B cell (primary cell): ENCODE results near the gene MEN1. TPM values are rescaled to one million over a fixed set of nuclear protein-coding genes. Genes with fewer than 3 reads are reported as not detected.

Experiments
- ATAC-seq: fragments of 200-7000 bp; cut with Tn5 transposase; one replicate; pipeline ENCODE4 v1.10.0; 2021; ENCODE audit warnings: low read depth, mild to moderate bottlenecking, moderate number of reproducible peaks, moderate library complexity
- CTCF ChIA-PET: fragments of 350-600 bp; sonication (Branson Sonifier 250); formaldehyde crosslinking; loops from one replicate; lab custom pipeline; 2021; ENCODE audit warnings: antibody characterized with exemption, inconsistent platforms; lab: Charles Lee
- POLR2A ChIA-PET: fragments of 350-600 bp; sonication (Branson Sonifier 250); formaldehyde crosslinking; loops from one replicate; lab custom pipeline; 2021; ENCODE audit warnings: antibody characterized with exemption; lab: Charles Lee
- DNase-seq: peaks from one replicate; pipeline ENCODE4 v3.0.0; 2013
- H2AFZ ChIP-seq: 2 replicates; pipeline ENCODE4 v1.6.1; 2012; ENCODE audit warnings: mild to moderate bottlenecking, low read depth, low read length; ENCODE audit not compliant: insufficient read depth, poor library complexity, severe bottlenecking
- H3K27ac ChIP-seq, 2 donors: 1 replicate in 1 of 2; 2 replicates in 1 of 2; pipeline ENCODE4 v1.5.1; 2012 to 2013; ENCODE audit warnings: low read length in 2 of 2, mild to moderate bottlenecking in 2 of 2, moderate library complexity in 1 of 2
- H3K27me3 ChIP-seq, 4 experiments: fragments of 200-600 bp in 1 of 4; sonication (generic) in 1 of 4; replicated peaks in 1 of 4; 1 replicate in 2 of 4; 2 replicates in 2 of 4; pipeline versions ENCODE4 v1.6.1 to v1.7.0; 2013 to 2016; ENCODE audit warnings: low read length in 3 of 4, mild to moderate bottlenecking in 2 of 4, mixed read lengths in 1 of 4, moderate library complexity in 1 of 4; ENCODE audit not compliant: insufficient read depth in 4 of 4, control insufficient read depth in 3 of 4; ENCODE audit errors: control extremely low read depth in 1 of 4
- H3K36me3 ChIP-seq, 2 experiments: replicated peaks in 1 of 2; 1 replicate in 1 of 2; 2 replicates in 1 of 2; pipeline versions ENCODE4 v1.6.1 to v1.7.1; 2013; ENCODE audit warnings: low read length in 1 of 2; ENCODE audit not compliant: insufficient read depth in 2 of 2, control insufficient read depth in 1 of 2; ENCODE audit errors: control extremely low read depth in 1 of 2, extremely low read depth in 1 of 2
- H3K4me1 ChIP-seq, 2 donors: fragments of 200-600 bp in 1 of 2; sonication (generic) in 1 of 2; 1 replicate in 1 of 2; 2 replicates in 1 of 2; pipeline versions ENCODE4 v1.5.1 to v1.6.1; 2013 to 2017; ENCODE audit warnings: low read length in 2 of 2; ENCODE audit not compliant: control insufficient read depth in 2 of 2, insufficient read depth in 2 of 2
- H3K4me2 ChIP-seq: replicated peaks from 2 replicates; pipeline ENCODE3; 2012; ENCODE audit warnings: mild to moderate bottlenecking, low read depth, low read length; ENCODE audit not compliant: poor library complexity, severe bottlenecking
- H3K4me3 ChIP-seq, 5 experiments: fragments of 200-600 bp in 1 of 5; sonication (generic) in 1 of 5; 1 replicate in 3 of 5; 2 replicates in 2 of 5; pipeline versions ENCODE4 v1.5.1 to v1.7.0; 2011 to 2016; ENCODE audit warnings: low read length in 4 of 5, mild to moderate bottlenecking in 4 of 5, low read depth in 2 of 5, control low read depth in 1 of 5, moderate library complexity in 1 of 5; ENCODE audit not compliant: insufficient read depth in 1 of 5; ENCODE audit errors: control extremely low read depth in 1 of 5, extremely low read depth in 1 of 5
- H3K79me2 ChIP-seq: fragments of 200-600 bp; sonication (generic); one replicate; pipeline ENCODE4 v1.6.0; 2016; ENCODE audit warnings: low read length; ENCODE audit not compliant: control insufficient read depth, insufficient read depth
- H3K9ac ChIP-seq: fragments of 200-600 bp; sonication (generic); 2 replicates; pipeline ENCODE4 v1.6.1; 2017; ENCODE audit warnings: mild to moderate bottlenecking, low read length, moderate library complexity
- H3K9me3 ChIP-seq, 3 donors: one replicate each; pipeline versions ENCODE4 v1.6.1 to v1.7.1; 2013; ENCODE audit warnings: low read length in 2 of 3; ENCODE audit not compliant: control insufficient read depth in 2 of 3, insufficient read depth in 1 of 3; ENCODE audit errors: control extremely low read depth in 1 of 3
- H4K20me1 ChIP-seq: 2 replicates; pipeline ENCODE4 v1.6.0; 2012; ENCODE audit warnings: mild to moderate bottlenecking, low read length; ENCODE audit not compliant: insufficient read depth, control insufficient read depth, poor library complexity, severe bottlenecking
- H3K27ac Mint-ChIP-seq: one replicate; pipeline ENCODE4 v1.8.0; 2021; ENCODE audit warnings: mixed read lengths
- H3K27me3 Mint-ChIP-seq: one replicate; pipeline ENCODE4 v1.8.0; 2021; ENCODE audit warnings: mixed read lengths
- H3K4me1 Mint-ChIP-seq: one replicate; pipeline ENCODE4 v1.8.0; 2021; ENCODE audit warnings: mixed read lengths
- H3K4me3 Mint-ChIP-seq: one replicate; pipeline ENCODE4 v1.8.0; 2021; ENCODE audit warnings: mixed read lengths
- H3K9me3 Mint-ChIP-seq: one replicate; pipeline ENCODE4 v1.8.0; 2022; ENCODE audit warnings: mixed read lengths; ENCODE audit not compliant: insufficient read depth
- CTCF ChIP-seq: fragments of 200-600 bp; IDR thresholded peaks from one replicate; pipeline ENCODE4 v1.8.0; 2022; ENCODE audit warnings: antibody characterized with exemption, mild to moderate bottlenecking
- EZH2 ChIP-seq: IDR thresholded peaks from 2 replicates; pipeline ENCODE4 v1.6.1; 2012; ENCODE audit warnings: borderline replicate concordance, low read depth, mild to moderate bottlenecking, moderate library complexity, low read length; ENCODE audit not compliant: insufficient read depth, poor library complexity, severe bottlenecking
- WGBS: methylation state at CpG from one replicate; pipeline ENCODE4 v1.1.5; 2013; ENCODE audit warnings: missing lambda C conversion rate; ENCODE audit not compliant: insufficient coverage; 5-methylcytosine and 5-hydroxymethylcytosine counted together
- intact Hi-C: fragments of 100-400 bp; cut with micrococcal nuclease; formaldehyde crosslinking; loops from one replicate; pipeline ENCODE4 v1.10.0; 2022
- polyA plus RNA-seq: library from polyadenylated mRNA; depleted of rRNA; stranded (reverse); fragments of >200 nt; gene quantifications from 2 replicates; pipeline ENCODE4 v1.2.3, GENCODE V29; 2012
- total RNA-seq, 2 donors: library from RNA; stranded (reverse); fragments of 120-200 nt in 1 of 2; gene quantifications; 1 replicate in 1 of 2; 2 replicates in 1 of 2; pipeline versions ENCODE4 v1.2.3 to v1.2.4, GENCODE V29; 2013 to 2022

The MEN1 gene
- total and polyA plus RNA-seq, 2 donors (not counting 1 experiment from before 2014, with no cell fraction given) = 48.2 to 68.5 TPM

- 94% methylated on average over 25 of the region's 25 CpGs for WGBS
- Histone ChIP-seq H3K27ac (no peak overlapping the region), H3K9ac (no peak overlapping the region), H3K27me3 (no peaks in the 10 kb centered on the region), H3K4me1 (peaks cover 0 to 4% of the 10 kb centered on the region in 2 donors), H3K9me3 (no peaks in the 10 kb centered on the region), H2AFZ (no peak overlapping the region), H4K20me1 (no peaks in the 10 kb centered on the region), H3K4me2 (no peak overlapping the region), H3K36me3 (peaks cover 0 to 11% of the 10 kb centered on the region in 2 experiments), H3K4me3 (no peak overlapping the region), H3K79me2 (no peaks in the 10 kb centered on the region)
- no peak overlapping the region for H3K4me3 Mint-ChIP-seq
- ATAC-seq (no peak), DNase-seq (no peak)
- H3K4me1 Mint-ChIP-seq = no peaks in the 10 kb centered on the region
- intact Hi-C loops = no loop called here
- H3K27me3 Mint-ChIP-seq = no peaks in the 10 kb centered on the region
- H3K9me3 Mint-ChIP-seq = no peaks in the 10 kb centered on the region
- H3K27ac Mint-ChIP-seq = no peak overlapping the region
- CTCF ChIA-PET = interaction anchor here (0.5 to 1.2 kb wide), 4 partner anchors 10 to 1953 kb away, joined by 3 to 5 read pairs (median 4); partner anchors contain the start of gene CDC42BPG
- TF ChIP-seq EZH2 (no peak), CTCF (no peak)
- POLR2A ChIA-PET = no interaction called here
Observed at GRCh38 chr11:64834031-64834722, 23.8 kb upstream of the MEN1 start.

GRCh38 chr11:64833509-64833908, 23.2 kb upstream of the MEN1 start:
- no peak for ATAC-seq
- intact Hi-C loops = no loop called here
- H3K4me2 ChIP-seq = no peak overlapping the region
- Mint-ChIP-seq H3K4me1 (peaks cover 2% of the 10 kb centered on the region), H3K27me3 (no peaks in the 10 kb centered on the region), H3K27ac (no peak overlapping the region), H3K4me3 (no peak overlapping the region), H3K9me3 (no peaks in the 10 kb centered on the region)
- no peak for DNase-seq
- peaks cover 0 to 4% of the 10 kb centered on the region in 2 donors for H3K4me1 ChIP-seq
- H3K36me3 ChIP-seq = peaks cover 0 to 11% of the 10 kb centered on the region in 2 experiments
- H3K9ac ChIP-seq = no peak overlapping the region
- TF ChIP-seq EZH2 = no peak
- no peak for TF ChIP-seq CTCF
- no peaks in the 10 kb centered on the region for H3K9me3 ChIP-seq
- WGBS = 98% methylated on average over 6 of the region's 10 CpGs
- H3K4me3 ChIP-seq = no peak overlapping the region
- no peak overlapping the region for H2AFZ ChIP-seq
- CTCF ChIA-PET = no interaction called here
- no peaks in the 10 kb centered on the region for H3K27me3 ChIP-seq
- H3K27ac ChIP-seq = no peak overlapping the region
- POLR2A ChIA-PET = no interaction called here
- no peaks in the 10 kb centered on the region for H3K79me2 ChIP-seq
- no peaks in the 10 kb centered on the region for H4K20me1 ChIP-seq
